Right atrium auricular region (tissue), 2 donors: Measurements from ENCODE around the gene SCARF2. TPM values are rescaled to one million over a fixed set of nuclear protein-coding genes. Genes with fewer than 3 reads are reported as not detected.
"Not testable (repeated sequence)": the region's sequence is repeated elsewhere in the genome, so short reads cannot be mapped to it uniquely, and the experiment has no call there.

Source experiments
- DNase-seq: peaks from one replicate; pipeline ENCODE4 v3.0.0-alpha.2; 2019; ENCODE audit warnings: low spot score
- H3K27ac ChIP-seq, 2 donors: fragments of 200-600 bp; sonication (generic); 1 replicate in 1 of 2; 2 replicates in 1 of 2; pipeline ENCODE4 v1.5.1; 2016 to 2019
- H3K27me3 ChIP-seq, 2 donors: fragments of 200-600 bp; sonication (generic); one replicate each; pipeline versions ENCODE4 v1.5.1 to v1.6.0; 2017 to 2019
- H3K36me3 ChIP-seq: fragments of 200-600 bp; sonication (generic); one replicate; pipeline ENCODE4 v1.5.1; 2016
- H3K4me1 ChIP-seq, 2 donors: fragments of 200-600 bp; sonication (generic); one replicate each; pipeline versions ENCODE4 v1.5.1 to v1.6.0; 2017 to 2019
- H3K4me3 ChIP-seq, 2 donors: fragments of 200-600 bp; sonication (generic); 1 replicate in 1 of 2; 2 replicates in 1 of 2; pipeline ENCODE4 v1.5.1; 2017 to 2019; ENCODE audit warnings: mild to moderate bottlenecking in 1 of 2, moderate library complexity in 1 of 2
- H3K9me3 ChIP-seq, 2 donors: fragments of 200-600 bp; sonication (generic); one replicate each; pipeline ENCODE4 v1.5.1; 2019
- total RNA-seq, 2 donors: library from RNA; depleted of rRNA; stranded (reverse); fragments of >200 nt; gene quantifications; one replicate each; pipeline ENCODE4 v1.1.0, GENCODE V29; 2016
- TF ChIP-seq, protein P1 (sequence below), 2 donors: fragments of 200-600 bp; sonication (generic); IDR thresholded peaks; one replicate each; pipeline ENCODE4 v1.5.1; 2019; ENCODE audit warnings: antibody characterized with exemption in 2 of 2

Gene SCARF2, protein sequence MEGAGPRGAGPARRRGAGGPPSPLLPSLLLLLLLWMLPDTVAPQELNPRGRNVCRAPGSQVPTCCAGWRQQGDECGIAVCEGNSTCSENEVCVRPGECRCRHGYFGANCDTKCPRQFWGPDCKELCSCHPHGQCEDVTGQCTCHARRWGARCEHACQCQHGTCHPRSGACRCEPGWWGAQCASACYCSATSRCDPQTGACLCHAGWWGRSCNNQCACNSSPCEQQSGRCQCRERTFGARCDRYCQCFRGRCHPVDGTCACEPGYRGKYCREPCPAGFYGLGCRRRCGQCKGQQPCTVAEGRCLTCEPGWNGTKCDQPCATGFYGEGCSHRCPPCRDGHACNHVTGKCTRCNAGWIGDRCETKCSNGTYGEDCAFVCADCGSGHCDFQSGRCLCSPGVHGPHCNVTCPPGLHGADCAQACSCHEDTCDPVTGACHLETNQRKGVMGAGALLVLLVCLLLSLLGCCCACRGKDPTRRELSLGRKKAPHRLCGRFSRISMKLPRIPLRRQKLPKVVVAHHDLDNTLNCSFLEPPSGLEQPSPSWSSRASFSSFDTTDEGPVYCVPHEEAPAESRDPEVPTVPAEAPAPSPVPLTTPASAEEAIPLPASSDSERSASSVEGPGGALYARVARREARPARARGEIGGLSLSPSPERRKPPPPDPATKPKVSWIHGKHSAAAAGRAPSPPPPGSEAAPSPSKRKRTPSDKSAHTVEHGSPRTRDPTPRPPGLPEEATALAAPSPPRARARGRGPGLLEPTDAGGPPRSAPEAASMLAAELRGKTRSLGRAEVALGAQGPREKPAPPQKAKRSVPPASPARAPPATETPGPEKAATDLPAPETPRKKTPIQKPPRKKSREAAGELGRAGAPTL
- 10 to 100 TPM in 1 of 2 donors, 1 to 10 TPM in 1; 6.5 to 11.0 TPM for total RNA-seq

DNA sequence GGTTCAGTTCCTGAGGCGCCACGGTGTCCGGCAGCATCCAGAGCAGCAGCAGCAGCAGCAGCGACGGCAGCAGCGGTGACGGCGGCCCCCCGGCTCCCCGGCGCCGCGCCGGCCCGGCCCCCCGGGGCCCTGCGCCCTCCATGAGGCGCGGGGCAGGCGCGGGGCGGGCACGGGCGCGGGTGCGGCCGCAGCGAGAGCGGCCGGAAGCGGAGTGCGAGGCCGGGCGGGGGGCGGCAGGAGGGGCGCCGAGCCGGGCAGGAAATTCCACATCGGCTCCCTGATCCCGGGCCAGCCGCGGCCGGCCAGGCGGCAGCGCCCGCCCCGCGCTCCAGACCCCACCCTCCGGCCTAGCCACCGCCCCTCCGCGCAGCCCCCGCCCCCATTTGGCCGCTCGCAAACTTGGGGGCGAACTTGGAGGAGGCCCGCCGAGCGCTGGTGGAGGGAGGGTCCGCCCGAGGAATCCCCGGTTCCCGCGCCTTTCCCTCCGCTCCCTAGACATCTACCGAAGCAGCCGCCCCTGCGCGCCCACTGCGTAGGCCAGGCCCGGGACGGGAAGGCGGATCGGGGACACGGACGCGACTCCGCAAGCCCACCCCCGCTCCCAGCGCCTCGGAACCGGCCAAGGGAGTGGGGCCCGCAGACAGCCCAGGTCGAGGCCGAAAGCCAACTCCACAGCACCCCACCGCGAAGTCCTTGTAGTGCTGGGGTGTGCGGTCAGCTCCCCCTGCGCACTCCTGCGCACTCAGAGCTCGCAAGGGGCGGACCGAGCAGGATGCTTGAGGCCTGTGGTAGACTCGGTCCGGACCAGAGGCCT, at the start of gene SCARF2:
SCARF2 (minus strand) TSS at position 213 of the 814 bp plus-strand sequence; CDS start at position 142, 71 bp downstream.
- H3K27me3 ChIP-seq, result no peaks in the 10 kb centered on the region
- H3K9me3 ChIP-seq, result no peaks in the 10 kb centered on the region
- peak within 1 kb of the TSS; percentile 53 to 71 for H3K4me3 ChIP-seq
- H3K36me3 ChIP-seq, result no peaks in the 10 kb centered on the region
- TF ChIP-seq, protein P1, sequence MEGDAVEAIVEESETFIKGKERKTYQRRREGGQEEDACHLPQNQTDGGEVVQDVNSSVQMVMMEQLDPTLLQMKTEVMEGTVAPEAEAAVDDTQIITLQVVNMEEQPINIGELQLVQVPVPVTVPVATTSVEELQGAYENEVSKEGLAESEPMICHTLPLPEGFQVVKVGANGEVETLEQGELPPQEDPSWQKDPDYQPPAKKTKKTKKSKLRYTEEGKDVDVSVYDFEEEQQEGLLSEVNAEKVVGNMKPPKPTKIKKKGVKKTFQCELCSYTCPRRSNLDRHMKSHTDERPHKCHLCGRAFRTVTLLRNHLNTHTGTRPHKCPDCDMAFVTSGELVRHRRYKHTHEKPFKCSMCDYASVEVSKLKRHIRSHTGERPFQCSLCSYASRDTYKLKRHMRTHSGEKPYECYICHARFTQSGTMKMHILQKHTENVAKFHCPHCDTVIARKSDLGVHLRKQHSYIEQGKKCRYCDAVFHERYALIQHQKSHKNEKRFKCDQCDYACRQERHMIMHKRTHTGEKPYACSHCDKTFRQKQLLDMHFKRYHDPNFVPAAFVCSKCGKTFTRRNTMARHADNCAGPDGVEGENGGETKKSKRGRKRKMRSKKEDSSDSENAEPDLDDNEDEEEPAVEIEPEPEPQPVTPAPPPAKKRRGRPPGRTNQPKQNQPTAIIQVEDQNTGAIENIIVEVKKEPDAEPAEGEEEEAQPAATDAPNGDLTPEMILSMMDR (IDR thresholded peaks at IDR 0.05), result no peak
- H3K4me1 ChIP-seq, result peaks cover 0 to 45% of the 10 kb centered on the region in 2 donors
- DNase-seq, result no peak
- peak within 1 kb of the TSS; percentile 77 to 81 for H3K27ac ChIP-seq

DNA sequence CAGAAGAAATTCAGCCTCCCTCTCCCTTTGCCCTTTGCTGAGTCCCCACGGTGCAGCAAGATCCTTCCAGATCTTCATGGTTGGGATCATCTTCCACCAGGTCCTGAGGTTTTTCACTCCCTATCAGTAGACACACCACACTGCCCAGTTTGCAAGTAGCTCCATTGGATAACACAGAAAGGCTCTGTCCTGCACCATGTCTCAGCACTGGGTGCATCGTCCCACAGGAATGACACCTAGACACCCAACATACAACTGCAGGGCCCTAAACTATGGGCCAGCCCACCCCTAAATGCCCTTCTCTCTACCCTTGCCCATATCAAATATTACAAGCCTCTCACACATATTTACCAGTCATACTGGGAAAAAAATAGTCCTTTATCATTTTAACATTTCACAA, 48.6 kb upstream of the SCARF2 start:
- Histone ChIP-seq H3K4me3 (no peak overlapping the region), H3K9me3 (no peaks in the 10 kb centered on the region), H3K36me3 (no peaks in the 10 kb centered on the region), H3K27me3 (no peaks in the 10 kb centered on the region), H3K27ac (no peak overlapping the region), H3K4me1 (peaks cover 0 to 12% of the 10 kb centered on the region in 2 donors)
- DNase-seq, result no peak
- TF ChIP-seq, protein P1 (IDR thresholded peaks at IDR 0.05), result no peak

DNA sequence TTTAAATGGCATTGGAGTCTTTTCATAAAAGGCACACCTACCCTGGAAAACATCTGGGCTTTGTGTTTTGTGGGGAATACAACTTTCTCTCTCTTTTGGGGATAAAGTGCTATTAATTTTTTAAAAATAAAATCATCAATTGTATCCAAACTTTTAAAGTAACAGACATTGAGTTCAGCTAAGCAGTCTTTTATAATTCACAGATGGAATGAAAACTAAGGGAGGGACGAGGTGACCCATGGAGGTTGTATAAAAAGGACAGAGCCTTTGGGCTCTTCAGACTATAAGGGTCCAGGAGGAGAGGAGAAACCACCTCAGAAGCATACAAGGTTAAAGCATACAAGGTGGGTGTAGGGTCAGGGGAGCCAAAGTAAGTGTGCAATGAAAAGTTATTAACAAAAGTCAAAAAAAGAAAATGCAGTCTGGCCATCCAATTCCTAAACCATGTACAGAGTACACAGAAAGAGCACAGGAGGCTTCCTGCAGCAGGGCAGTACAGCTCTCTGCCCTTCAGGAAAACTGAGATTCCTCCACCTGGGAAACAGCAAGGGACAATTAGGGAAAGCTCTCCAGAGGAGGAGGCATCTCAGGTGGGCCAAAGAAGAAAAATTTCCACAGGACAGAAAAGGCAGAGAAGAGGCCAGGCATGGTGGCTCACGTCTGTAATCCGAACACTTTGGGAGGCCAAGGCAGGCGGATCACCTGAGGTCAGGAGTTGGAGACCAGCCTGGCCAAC, 47.5 kb upstream of the SCARF2 start:
- no peak for DNase-seq
- TF ChIP-seq, protein P1 (IDR thresholded peaks at IDR 0.05), result no peak
- Histone ChIP-seq H3K4me1 (peaks cover 0 to 12% of the 10 kb centered on the region in 2 donors), H3K27me3 (no peaks in the 10 kb centered on the region), H3K4me3 (no peak overlapping the region), H3K9me3 (no peaks in the 10 kb centered on the region), H3K36me3 (no peaks in the 10 kb centered on the region), H3K27ac (no peak overlapping the region)

DNA sequence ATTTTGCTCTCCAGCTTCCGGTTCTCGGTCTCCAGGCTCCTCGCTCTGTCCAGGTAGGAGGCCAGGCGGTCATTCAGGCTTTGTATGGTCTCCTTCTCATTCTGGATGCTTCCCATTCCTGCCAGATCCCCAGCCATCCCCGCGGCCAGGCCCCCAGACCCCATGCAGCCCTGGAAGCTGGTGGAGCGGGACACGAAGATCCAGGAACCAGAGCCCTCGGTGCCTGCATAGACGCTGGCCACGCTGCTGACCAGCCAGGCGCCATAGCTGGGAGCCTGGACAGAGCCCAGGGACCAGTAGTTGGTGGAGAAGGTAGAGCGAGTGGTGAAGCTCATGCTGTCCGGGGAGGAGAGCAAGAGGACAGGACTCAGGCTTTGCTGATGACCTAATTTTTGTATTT, 46.1 kb upstream of the SCARF2 start:
- H3K4me1 ChIP-seq, result peaks cover 0 to 12% of the 10 kb centered on the region in 2 donors
- TF ChIP-seq, protein P1 (IDR thresholded peaks at IDR 0.05), result no peak
- DNase-seq, result no peak

DNA sequence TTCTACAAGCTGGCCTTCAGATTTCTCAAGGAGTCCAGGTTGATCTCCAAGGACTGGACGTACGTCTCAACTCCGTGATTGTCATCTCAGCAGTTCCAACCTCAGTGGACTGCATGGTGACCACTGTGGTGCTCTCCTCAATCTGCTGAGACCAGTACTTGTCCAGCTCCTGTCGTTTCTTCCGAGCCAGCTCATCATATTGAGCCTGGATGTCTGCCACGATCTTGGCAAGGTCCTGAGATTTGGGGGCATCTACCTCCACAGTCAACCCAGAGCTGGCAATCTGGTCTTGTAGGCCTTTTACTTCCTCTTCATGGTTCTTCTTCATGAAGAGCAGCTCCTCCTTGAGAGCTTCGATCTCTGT, 45.5 kb upstream of the SCARF2 start:
- H3K4me3 ChIP-seq, result not testable (repeated sequence)

More for the DNA sequence above, 46.1 kb upstream of the SCARF2 start:
- Histone ChIP-seq H3K27me3 (no peaks in the 10 kb centered on the region), H3K27ac (no peak overlapping the region), H3K36me3 (no peaks in the 10 kb centered on the region), H3K4me3 (no peak overlapping the region), H3K9me3 (no peaks in the 10 kb centered on the region)

More for the DNA sequence above, 45.5 kb upstream of the SCARF2 start:
- not testable (repeated sequence) for DNase-seq, H3K27me3 ChIP-seq, H3K36me3 ChIP-seq, H3K27ac ChIP-seq, H3K9me3 ChIP-seq, H3K4me1 ChIP-seq
